T-helper 2 cell treated with Interferon-gamma antibody and Interleukin-4, amounts not matched to agents 100 ng/mL and 5 ng/mL, for 36 hours (primary cell): ENCODE results near the gene STBD1. TPM values are rescaled to one million over a fixed set of nuclear protein-coding genes. Genes with fewer than 3 reads are reported as not detected.
"Not testable (repeated sequence)": the region's sequence is repeated elsewhere in the genome, so short reads cannot be mapped to it uniquely, and the experiment has no call there.

ENCODE experiments used
- intact Hi-C: fragments of 100-400 bp; cut with micrococcal nuclease; formaldehyde crosslinking; loops from one replicate; pipeline ENCODE4 v1.15.1; 2023
- total RNA-seq: library from RNA; stranded (reverse); gene quantifications from 2 replicates; pipeline ENCODE4 v1.2.3, GENCODE V29; 2022

Gene STBD1
- total RNA-seq, 1 donor from 2014 or later = 1.2 TPM

GRCh38 chr4:76313547-76313946, 7.0 kb downstream of the STBD1 start:
- intact Hi-C loops = no loop called here

- intact Hi-C loops = no loop called here
Measured at GRCh38 chr4:76315267-76315918, 8.9 kb downstream of the STBD1 start.

- intact Hi-C loops = no loop called here
Measured at GRCh38 chr4:76316131-76316530, 9.6 kb downstream of the STBD1 start.

DNA sequence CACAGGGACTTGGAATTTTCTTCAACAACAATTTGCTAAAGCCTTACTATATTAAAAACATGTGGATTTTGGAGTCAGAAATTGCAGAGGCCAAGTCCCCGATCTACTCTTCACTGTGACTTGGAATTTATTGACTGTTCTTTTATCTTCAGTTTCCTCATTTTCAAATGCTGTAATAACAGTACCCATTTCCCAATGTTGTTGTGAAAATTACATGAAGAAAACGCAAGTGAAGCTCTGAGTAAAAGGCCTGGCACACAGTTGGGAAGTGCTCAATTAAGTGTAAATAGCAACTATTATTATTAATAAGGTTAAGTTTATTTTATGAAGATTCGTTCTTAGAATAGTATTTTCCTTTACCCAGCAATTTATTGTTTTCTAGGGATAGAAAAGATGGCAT, 15.7 kb downstream of the STBD1 start:
- intact Hi-C loops = no loop called here

DNA sequence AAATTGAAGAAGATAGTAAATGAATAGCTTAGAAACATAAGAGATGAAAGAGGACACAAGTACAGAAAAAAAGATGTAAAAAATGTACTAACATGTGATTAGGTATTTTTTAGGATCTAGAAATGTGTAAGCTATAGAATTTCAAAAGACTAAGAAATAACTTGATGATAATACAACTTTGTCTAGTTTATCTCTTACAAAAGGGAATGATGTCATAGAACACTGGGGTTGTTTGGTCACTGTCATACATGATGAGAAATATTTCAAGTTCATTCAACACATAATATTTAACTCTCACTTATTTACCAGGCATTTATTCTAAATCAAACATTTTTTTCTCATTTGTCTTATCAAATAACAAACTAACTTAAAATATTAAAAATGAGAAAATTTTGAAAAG, 18.5 kb downstream of the STBD1 start:
- intact Hi-C loops = no loop called here

GRCh38 chr4:76326515-76326914, 20.0 kb downstream of the STBD1 start:
- intact Hi-C loops = no loop called here

- intact Hi-C loops = no loop called here
Measured at GRCh38 chr4:76334885-76335284, 28.4 kb downstream of the STBD1 start.

- intact Hi-C loops = no loop called here
Measured at GRCh38 chr4:76339364-76339763, 32.8 kb downstream of the STBD1 start.

GRCh38 chr4:76341063-76341462, 34.5 kb downstream of the STBD1 start:
- intact Hi-C loops = no loop called here

DNA sequence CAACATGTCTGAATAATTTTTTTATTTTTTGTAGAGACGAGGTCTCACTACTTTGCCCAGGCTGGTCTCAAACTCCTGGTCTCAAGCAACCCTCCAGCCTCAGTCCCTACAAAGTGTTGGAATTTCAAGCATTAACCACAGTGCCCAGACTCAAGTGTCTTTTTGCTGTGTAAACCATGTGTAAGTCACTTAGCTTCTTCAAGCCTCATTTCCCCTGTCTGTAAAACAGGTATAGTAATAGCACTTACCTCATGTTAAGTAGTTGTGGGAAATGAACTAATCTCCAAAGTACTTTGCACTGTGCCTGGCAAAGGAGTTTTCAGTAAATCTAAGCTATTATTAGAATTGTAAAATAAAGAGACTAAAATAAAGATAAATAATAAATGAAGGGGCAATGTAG, 35.7 kb downstream of the STBD1 start:
- intact Hi-C loops = no loop called here

GRCh38 chr4:76342803-76343202, 36.3 kb downstream of the STBD1 start:
- intact Hi-C loops = no loop called here

DNA sequence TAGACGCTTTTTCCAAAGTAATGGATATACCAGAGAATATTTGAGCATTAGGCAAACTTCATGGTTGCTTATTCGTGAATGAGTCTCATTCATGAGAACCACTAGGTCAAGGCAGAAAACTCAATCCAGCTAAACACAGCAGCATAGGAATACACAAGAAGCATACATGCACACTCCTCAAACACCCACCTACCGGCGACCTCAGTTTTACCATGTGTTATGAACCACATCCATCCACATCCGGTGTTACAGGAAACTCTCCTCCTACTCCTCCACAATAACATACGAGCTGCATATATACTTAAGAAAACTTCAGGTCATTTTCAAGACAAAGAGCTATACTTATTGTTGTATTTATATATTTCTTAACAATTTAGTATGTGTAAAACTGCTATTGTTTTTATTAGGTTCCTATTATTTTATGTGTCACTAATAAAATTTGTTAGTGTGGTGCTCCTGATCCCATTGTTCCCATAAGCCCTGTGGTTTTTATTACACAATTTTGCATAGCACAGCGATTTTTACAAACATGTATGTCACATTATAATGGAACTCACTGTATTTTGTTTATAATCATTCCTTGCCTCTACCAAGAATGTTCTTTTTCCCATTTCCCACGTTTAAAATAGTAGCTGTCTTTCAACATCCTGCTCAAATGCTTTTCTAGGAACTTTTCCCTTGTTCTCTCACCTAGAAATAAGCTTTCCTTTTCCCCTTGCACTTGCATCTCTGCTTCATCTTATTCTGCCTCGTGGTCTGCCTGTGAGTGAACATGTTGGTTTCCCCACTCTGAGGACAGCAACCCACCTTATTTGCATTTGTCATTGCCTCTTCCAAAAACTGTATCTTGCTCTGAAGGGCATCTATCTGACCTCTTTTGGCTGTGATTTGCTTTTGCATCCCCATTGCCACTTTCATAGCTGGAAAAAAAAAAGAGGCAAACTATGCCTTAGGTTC, 48.3 kb downstream of the STBD1 start:
- intact Hi-C loops = no loop called here

GRCh38 chr4:76357981-76358380, 51.4 kb downstream of the STBD1 start:
- intact Hi-C loops = no loop called here

DNA sequence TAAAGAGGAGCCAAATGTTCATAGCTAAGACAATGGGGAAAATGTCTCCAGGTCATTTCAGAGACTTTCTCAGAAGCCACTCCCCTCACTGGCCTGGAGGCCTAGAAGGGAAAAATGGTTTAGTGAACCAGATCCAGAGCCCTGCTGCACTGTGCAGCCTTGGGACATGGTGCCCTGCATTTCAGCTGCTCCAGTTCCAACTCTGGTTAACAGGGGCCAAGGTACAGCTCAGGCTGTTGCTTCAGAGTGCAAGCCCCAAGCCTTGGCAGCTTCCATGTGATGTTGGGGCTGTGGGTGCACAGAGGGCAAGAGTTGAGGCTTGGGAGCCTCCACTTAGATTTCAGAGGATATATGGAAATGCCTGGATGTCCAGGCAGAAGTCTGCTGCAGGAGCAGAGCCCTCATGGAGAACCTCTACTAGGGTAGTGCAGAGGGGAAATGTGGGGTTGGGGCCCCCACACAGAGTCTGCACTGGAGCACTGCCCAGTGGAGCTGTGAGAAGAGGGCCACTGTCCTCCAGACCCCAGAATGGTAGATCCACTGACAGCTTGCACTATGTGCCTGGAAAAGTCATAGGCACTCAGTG, 53.4 kb downstream of the STBD1 start:
- intact Hi-C loops = not testable (repeated sequence)

Other genes starting within 250 kb of the STBD1 start
- 0.16 TPM in 1 of 2 replicates, not detected in the other for gene ART3, start 232.0 kb upstream of the STBD1 start, total RNA-seq
- 53.2 and 59.2 TPM in 2 replicates for gene NUP54, start 158.3 kb upstream of the STBD1 start, total RNA-seq
- gene SCARB2, start 92.9 kb upstream of the STBD1 start, total RNA-seq = 7.4 and 7.6 TPM in 2 replicates
- gene FAM47E, start 55.0 kb upstream of the STBD1 start, total RNA-seq = not detected in 2 replicates
- not detected in 2 replicates for gene CCDC158, start 114.4 kb downstream of the STBD1 start, total RNA-seq
- gene SHROOM3, start 128.5 kb downstream of the STBD1 start, total RNA-seq = not detected in 2 replicates